ENCODE data around the gene PCDH15. TPM values are rescaled to one million over a fixed set of nuclear protein-coding genes. Genes with fewer than 3 reads are reported as not detected.

Gene PCDH15
- total and polyA plus RNA-seq, 2 of the 13 experiments (the other 11 are each of a cell fraction or from before 2014, with no cell fraction given): not detected

- H3K4me3 ChIP-seq (replicated peaks in 1 of 3; ENCODE audit: insufficient read depth in 1 of 3, low read depth in 2 of 3, low read length in 3 of 3): no peak overlapping the region
- peaks cover 15% of the 10 kb centered on the region for H3K9me3 ChIP-seq (ENCODE audit: low read length)
- no peaks in the 10 kb centered on the region for H4K20me1 ChIP-seq (ENCODE audit: insufficient read depth, low read length)
- ChIA-PET CTCF (ENCODE audit: low intra/inter-chr PET ratio, low total read pairs) (no interaction called here), POLR2A (no interaction called here)
- DNase-seq (ENCODE audit: low spot score): no peak
- in situ Hi-C loops (cut with HindIII; ENCODE audit: extremely low pct_ligation_motif_present, low pct_unique_long_range_greater_than_20kb) (no loop called here), intact Hi-C loops (cut with micrococcal nuclease; ENCODE audit: unreplicated experiment) (no loop called here)
- no peak overlapping the region for H3K27ac ChIP-seq (ENCODE audit: extremely low read length, insufficient read depth, low read length)
- no peaks in the 10 kb centered on the region for H3K4me1 ChIP-seq (ENCODE audit: insufficient read depth, low read length)
- H3K9ac ChIP-seq (ENCODE audit: insufficient read depth, low read depth, low read length): no peak overlapping the region
- H3K4me2 ChIP-seq (ENCODE audit: low read depth, low read length): no peak overlapping the region
- WGBS (ENCODE audit: low lambda C conversion rate): 0% methylated on average over 2 of the region's 2 CpGs
- TF ChIP-seq, protein P1, sequence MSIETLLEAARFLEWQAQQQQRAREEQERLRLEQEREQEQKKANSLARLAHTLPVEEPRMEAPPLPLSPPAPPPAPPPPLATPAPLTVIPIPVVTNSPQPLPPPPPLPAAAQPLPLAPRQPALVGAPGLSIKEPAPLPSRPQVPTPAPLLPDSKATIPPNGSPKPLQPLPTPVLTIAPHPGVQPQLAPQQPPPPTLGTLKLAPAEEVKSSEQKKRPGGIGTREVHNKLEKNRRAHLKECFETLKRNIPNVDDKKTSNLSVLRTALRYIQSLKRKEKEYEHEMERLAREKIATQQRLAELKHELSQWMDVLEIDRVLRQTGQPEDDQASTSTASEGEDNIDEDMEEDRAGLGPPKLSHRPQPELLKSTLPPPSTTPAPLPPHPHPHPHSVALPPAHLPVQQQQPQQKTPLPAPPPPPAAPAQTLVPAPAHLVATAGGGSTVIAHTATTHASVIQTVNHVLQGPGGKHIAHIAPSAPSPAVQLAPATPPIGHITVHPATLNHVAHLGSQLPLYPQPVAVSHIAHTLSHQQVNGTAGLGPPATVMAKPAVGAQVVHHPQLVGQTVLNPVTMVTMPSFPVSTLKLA (IDR thresholded peaks at IDR 0.05): 0 out of 2 replicates have a peak, but pooled peaks have one; percentile 25
- no peak for TF ChIP-seq ZNF460 (CRISPR knock-in tag; IDR thresholded peaks at IDR 0.05; ENCODE audit: borderline replicate concordance)
- no peaks in the 10 kb centered on the region for H3K27me3 ChIP-seq (ENCODE audit: control insufficient read depth in 1 of 2, insufficient read depth in 2 of 2, low read length in 2 of 2)
- H2AFZ ChIP-seq (ENCODE audit: low read length): no peak overlapping the region
- no peak for FAIRE-seq
- no peaks in the 10 kb centered on the region for H3K79me2 ChIP-seq (ENCODE audit: insufficient read depth, low read length)
- H3K36me3 ChIP-seq (replicated peaks in 1 of 2; ENCODE audit: control insufficient read depth in 1 of 2, insufficient read depth in 2 of 2, low read length in 2 of 2): no peaks in the 10 kb centered on the region
- no peak for ATAC-seq
- BruUV-seq (replicated peaks): no TSS peak
These were observed 465.7 kb downstream of the PCDH15 start for GRCh38 chr10:54335296-54335695.

DNA sequence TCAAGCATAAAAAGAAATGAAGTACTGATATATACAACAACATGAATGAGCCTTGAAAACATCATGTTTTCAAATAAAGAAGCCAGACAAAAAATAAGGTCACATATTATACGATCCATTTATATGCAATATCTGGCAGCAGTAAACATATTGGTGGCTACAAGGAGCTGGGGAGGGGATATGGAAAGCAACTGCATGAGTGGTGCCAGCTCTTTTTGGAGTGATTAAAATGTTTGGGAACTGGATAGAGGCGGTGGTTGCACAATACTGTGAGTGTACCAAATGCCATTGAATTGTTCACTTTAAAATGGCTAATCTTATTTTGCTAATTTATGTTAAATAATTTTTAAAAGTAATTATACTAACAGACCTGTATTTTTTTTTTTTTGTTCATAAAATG is 481.7 kb downstream of the PCDH15 start:
- intact Hi-C loops (cut with micrococcal nuclease; ENCODE audit: unreplicated experiment): no loop called here
- DNase-seq (ENCODE audit: low spot score): no peak
- no peaks in the 10 kb centered on the region for H3K9me3 ChIP-seq (ENCODE audit: low read length)
- no peaks in the 10 kb centered on the region for H4K20me1 ChIP-seq (ENCODE audit: insufficient read depth, low read length)
- POLR2A ChIA-PET: no interaction called here
- H3K9ac ChIP-seq (ENCODE audit: insufficient read depth, low read depth, low read length): no peak overlapping the region
- no peaks in the 10 kb centered on the region for H3K36me3 ChIP-seq (replicated peaks in 1 of 2; ENCODE audit: control insufficient read depth in 1 of 2, insufficient read depth in 2 of 2, low read length in 2 of 2)
- H3K27me3 ChIP-seq (ENCODE audit: control insufficient read depth in 1 of 2, insufficient read depth in 2 of 2, low read length in 2 of 2): no peaks in the 10 kb centered on the region
- in situ Hi-C loops (cut with HindIII; ENCODE audit: extremely low pct_ligation_motif_present, low pct_unique_long_range_greater_than_20kb): no loop called here
- no peak overlapping the region for H3K4me2 ChIP-seq (ENCODE audit: low read depth, low read length)
- TF ChIP-seq, protein P2, sequence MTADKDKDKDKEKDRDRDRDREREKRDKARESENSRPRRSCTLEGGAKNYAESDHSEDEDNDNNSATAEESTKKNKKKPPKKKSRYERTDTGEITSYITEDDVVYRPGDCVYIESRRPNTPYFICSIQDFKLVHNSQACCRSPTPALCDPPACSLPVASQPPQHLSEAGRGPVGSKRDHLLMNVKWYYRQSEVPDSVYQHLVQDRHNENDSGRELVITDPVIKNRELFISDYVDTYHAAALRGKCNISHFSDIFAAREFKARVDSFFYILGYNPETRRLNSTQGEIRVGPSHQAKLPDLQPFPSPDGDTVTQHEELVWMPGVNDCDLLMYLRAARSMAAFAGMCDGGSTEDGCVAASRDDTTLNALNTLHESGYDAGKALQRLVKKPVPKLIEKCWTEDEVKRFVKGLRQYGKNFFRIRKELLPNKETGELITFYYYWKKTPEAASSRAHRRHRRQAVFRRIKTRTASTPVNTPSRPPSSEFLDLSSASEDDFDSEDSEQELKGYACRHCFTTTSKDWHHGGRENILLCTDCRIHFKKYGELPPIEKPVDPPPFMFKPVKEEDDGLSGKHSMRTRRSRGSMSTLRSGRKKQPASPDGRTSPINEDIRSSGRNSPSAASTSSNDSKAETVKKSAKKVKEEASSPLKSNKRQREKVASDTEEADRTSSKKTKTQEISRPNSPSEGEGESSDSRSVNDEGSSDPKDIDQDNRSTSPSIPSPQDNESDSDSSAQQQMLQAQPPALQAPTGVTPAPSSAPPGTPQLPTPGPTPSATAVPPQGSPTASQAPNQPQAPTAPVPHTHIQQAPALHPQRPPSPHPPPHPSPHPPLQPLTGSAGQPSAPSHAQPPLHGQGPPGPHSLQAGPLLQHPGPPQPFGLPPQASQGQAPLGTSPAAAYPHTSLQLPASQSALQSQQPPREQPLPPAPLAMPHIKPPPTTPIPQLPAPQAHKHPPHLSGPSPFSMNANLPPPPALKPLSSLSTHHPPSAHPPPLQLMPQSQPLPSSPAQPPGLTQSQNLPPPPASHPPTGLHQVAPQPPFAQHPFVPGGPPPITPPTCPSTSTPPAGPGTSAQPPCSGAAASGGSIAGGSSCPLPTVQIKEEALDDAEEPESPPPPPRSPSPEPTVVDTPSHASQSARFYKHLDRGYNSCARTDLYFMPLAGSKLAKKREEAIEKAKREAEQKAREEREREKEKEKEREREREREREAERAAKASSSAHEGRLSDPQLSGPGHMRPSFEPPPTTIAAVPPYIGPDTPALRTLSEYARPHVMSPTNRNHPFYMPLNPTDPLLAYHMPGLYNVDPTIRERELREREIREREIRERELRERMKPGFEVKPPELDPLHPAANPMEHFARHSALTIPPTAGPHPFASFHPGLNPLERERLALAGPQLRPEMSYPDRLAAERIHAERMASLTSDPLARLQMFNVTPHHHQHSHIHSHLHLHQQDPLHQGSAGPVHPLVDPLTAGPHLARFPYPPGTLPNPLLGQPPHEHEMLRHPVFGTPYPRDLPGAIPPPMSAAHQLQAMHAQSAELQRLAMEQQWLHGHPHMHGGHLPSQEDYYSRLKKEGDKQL (CRISPR knock-in tag; IDR thresholded peaks at IDR 0.05; ENCODE audit: low read depth): no peak
- TF ChIP-seq THAP7 (CRISPR knock-in tag; IDR thresholded peaks at IDR 0.05) (no peak), PRDM15 (CRISPR knock-in tag; IDR thresholded peaks at IDR 0.05) (no peak), MIER2 (CRISPR knock-in tag; IDR thresholded peaks at IDR 0.05) (no peak), DNMT3B (CRISPR knock-in tag; conservative IDR thresholded peaks at IDR 0.05) (no peak)
- no peaks in the 10 kb centered on the region for H3K4me1 ChIP-seq (ENCODE audit: insufficient read depth, low read length)
- no peak overlapping the region for H3K4me3 ChIP-seq (replicated peaks in 1 of 3; ENCODE audit: insufficient read depth in 1 of 3, low read depth in 2 of 3, low read length in 3 of 3)
- no peaks in the 10 kb centered on the region for H3K79me2 ChIP-seq (ENCODE audit: insufficient read depth, low read length)
- no peak for FAIRE-seq
- H2AFZ ChIP-seq (ENCODE audit: low read length): no peak overlapping the region
- H3K27ac ChIP-seq (ENCODE audit: extremely low read length, insufficient read depth, low read length): no peak overlapping the region
- no peak for ATAC-seq
- BruUV-seq (replicated peaks): no TSS peak
- CTCF ChIA-PET (ENCODE audit: low intra/inter-chr PET ratio, low total read pairs): no interaction called here
- WGBS (ENCODE audit: low lambda C conversion rate): 0% methylated on average over 2 of the region's 2 CpGs

Measured in HepG2 (cell line).